HCT116 (cell line): ENCODE data around the gene RAP2C. TPM values are rescaled to one million over a fixed set of nuclear protein-coding genes. Genes with fewer than 3 reads are reported as not detected.

ENCODE experiments used
- ATAC-seq: fragments of 200-7000 bp; cut with Tn5 transposase; 2 replicates; pipeline ENCODE4 v1.9.1; 2020; ENCODE audit warnings: mild to moderate bottlenecking, moderate library complexity
- BruUV-seq: library from RNA; stranded (reverse); fragments of 400-500 nt; replicated peaks from 2 replicates; lab custom pipeline; 2021; lab: Mats Ljungman, UMichigan
- CTCF ChIA-PET: fragments of 300-600 bp; sonication (Branson Sonifier 250); formaldehyde crosslinking; loops from one replicate; lab custom pipeline; 2021; ENCODE audit warnings: antibody characterized with exemption; lab: Charles Lee
- POLR2A ChIA-PET: fragments of 300-600, 350-600 bp; sonication (Branson Sonifier 250); formaldehyde crosslinking; loops from one replicate; lab custom pipeline; 2021; ENCODE audit warnings: antibody characterized with exemption; lab: Charles Lee
- RAD21 ChIA-PET, 2 experiments: fragments of 300-600 bp; sonication (Branson Sonifier 250); formaldehyde crosslinking; loops; one replicate each; lab custom pipeline; 2023; ENCODE audit warnings: low total read pairs in 2 of 2; ENCODE audit not compliant: uncharacterized antibody in 2 of 2, unreplicated experiment in 2 of 2, low non-redundant PET in 1 of 2; lab: Charles Lee
- DNase-seq: peaks from one replicate; pipeline ENCODE4 v3.0.0-alpha.2; 2010; ENCODE audit warnings: low read depth, low spot score
- H2AFZ ChIP-seq: fragments of 200-600 bp; shearing (Covaris generic), sonication (generic); 2 replicates; pipeline ENCODE4 v1.6.1; 2017; ENCODE audit warnings: low read depth, mixed run types, mixed read lengths, antibody characterized with exemption, low read length; ENCODE audit not compliant: poor library complexity, severe bottlenecking
- H3K27ac ChIP-seq: 2 replicates; pipeline ENCODE4 v1.5.1; 2012; ENCODE audit warnings: low read depth, low read length
- H3K27me3 ChIP-seq: fragments of 200-600 bp; sonication (generic); 2 replicates; pipeline ENCODE4 v1.6.1; 2016; ENCODE audit warnings: mixed run types, low read length, mixed read lengths; ENCODE audit not compliant: insufficient read depth
- H3K36me3 ChIP-seq, 2 experiments: fragments of 200-500 bp in 1 of 2; fragments of 200-600 bp in 1 of 2; sonication (Bioruptor generic) in 1 of 2; sonication (generic) in 1 of 2; 2 replicates each; pipeline versions ENCODE4 v1.5.1 to v1.6.1; 2014 to 2016; ENCODE audit warnings: low read length in 2 of 2, inconsistent platforms in 1 of 2, mixed read lengths in 1 of 2, mixed run types in 1 of 2; ENCODE audit not compliant: insufficient read depth in 2 of 2, control insufficient read depth in 1 of 2
- H3K4me1 ChIP-seq, 2 experiments: fragments of 200-600 bp in 1 of 2; sonication (generic) in 1 of 2; 2 replicates each; pipeline versions ENCODE4 v1.5.1 to v1.6.1; 2012 to 2017; ENCODE audit warnings: low read length in 2 of 2, inconsistent platforms in 1 of 2, mild to moderate bottlenecking in 1 of 2, mixed read lengths in 1 of 2, mixed run types in 1 of 2, moderate library complexity in 1 of 2; ENCODE audit not compliant: insufficient read depth in 2 of 2, control insufficient read depth in 1 of 2
- H3K4me2 ChIP-seq: fragments of 200-600 bp; sonication (generic); 2 replicates; pipeline ENCODE4 v1.6.1; 2017; ENCODE audit warnings: mixed run types, low read length, mixed read lengths
- H3K4me3 ChIP-seq, 2 experiments: fragments of 200-600 bp in 1 of 2; sonication (generic) in 1 of 2; replicated peaks in 1 of 2; 2 replicates each; pipeline ENCODE4 v1.5.1; 2011 to 2016; ENCODE audit warnings: low read length in 2 of 2, control low read depth in 1 of 2, low read depth in 1 of 2, mild to moderate bottlenecking in 1 of 2, mixed read lengths in 1 of 2, mixed run types in 1 of 2
- H3K79me2 ChIP-seq: fragments of 200-600 bp; sonication (generic); 2 replicates; pipeline ENCODE4 v1.6.1; 2017; ENCODE audit warnings: mild to moderate bottlenecking, mixed run types, low read length, moderate library complexity, mixed read lengths; ENCODE audit not compliant: insufficient read depth
- H3K9ac ChIP-seq: fragments of 200-600 bp; sonication (generic); 2 replicates; pipeline ENCODE4 v1.6.1; 2016; ENCODE audit warnings: low read length, mixed read lengths
- H3K9me2 ChIP-seq: fragments of 200-600 bp; sonication (generic), shearing (Covaris generic); 2 replicates; pipeline ENCODE4 v1.6.1; 2017; ENCODE audit warnings: mixed run types, mild to moderate bottlenecking, moderate library complexity; ENCODE audit not compliant: insufficient read depth
- H3K9me3 ChIP-seq, 2 experiments: fragments of 200-500 bp in 1 of 2; fragments of 200-600 bp in 1 of 2; sonication (Bioruptor generic) in 1 of 2; sonication (generic) in 1 of 2; 2 replicates each; pipeline ENCODE4 v1.6.1; 2014 to 2017; ENCODE audit warnings: low read length in 2 of 2, mixed read lengths in 2 of 2, inconsistent platforms in 1 of 2, low read depth in 1 of 2, mild to moderate bottlenecking in 1 of 2, mixed run types in 1 of 2, moderate library complexity in 1 of 2; ENCODE audit not compliant: control insufficient read depth in 1 of 2, insufficient read depth in 1 of 2
- H4K20me1 ChIP-seq: fragments of 200-600 bp; sonication (generic), shearing (Covaris generic); 2 replicates; pipeline ENCODE4 v1.6.1; 2017; ENCODE audit warnings: mixed run types, mild to moderate bottlenecking, moderate library complexity; ENCODE audit not compliant: insufficient read depth
- ATF3 ChIP-seq: IDR thresholded peaks from 2 replicates; pipeline ENCODE4 v1.6.1; 2012
- CBX3 ChIP-seq: IDR thresholded peaks from 2 replicates; pipeline ENCODE4 v1.6.1; 2012; ENCODE audit warnings: low read depth
- CEBPB ChIP-seq: IDR thresholded peaks from 2 replicates; pipeline ENCODE4 v1.6.1; 2012; ENCODE audit warnings: low read depth
- CTCF ChIP-seq, 3 experiments: fragments of 200-600 bp in 1 of 3; sonication (generic) in 1 of 3; IDR thresholded peaks in 2 of 3; conservative IDR thresholded peaks in 1 of 3; 2 replicates each; pipeline ENCODE4 v1.5.1; 2012 to 2017; ENCODE audit warnings: low read depth in 2 of 3, low read length in 2 of 3, antibody characterized with exemption in 1 of 3, borderline replicate concordance in 1 of 3, control low read depth in 1 of 3, mild to moderate bottlenecking in 1 of 3, mixed read lengths in 1 of 3, mixed run types in 1 of 3, moderate library complexity in 1 of 3; ENCODE audit not compliant: insufficient read depth in 1 of 3
- EGR1 ChIP-seq: IDR thresholded peaks from 2 replicates; pipeline ENCODE4 v1.6.1; 2012; ENCODE audit warnings: low read depth
- ELF1 ChIP-seq: IDR thresholded peaks from 2 replicates; pipeline ENCODE4 v1.6.1; 2012; ENCODE audit warnings: low read depth, borderline replicate concordance
- EZH2phosphoT487 ChIP-seq: fragments of 200-600 bp; IDR thresholded peaks from 2 replicates; pipeline ENCODE4 v1.6.1; 2018; ENCODE audit warnings: antibody characterized with exemption, borderline replicate concordance
- FOSL1 ChIP-seq: IDR thresholded peaks from 2 replicates; pipeline ENCODE4 v1.6.1; 2012; ENCODE audit warnings: low read depth
- JUND ChIP-seq: IDR thresholded peaks from 2 replicates; pipeline ENCODE4 v1.6.1; 2012
- POLR2A ChIP-seq: IDR thresholded peaks from 2 replicates; pipeline ENCODE4 v1.7.0; 2011; ENCODE audit warnings: borderline replicate concordance; ENCODE audit not compliant: insufficient read depth, insufficient read length; ENCODE audit errors: extremely low read depth
- POLR2AphosphoS5 ChIP-seq: IDR thresholded peaks from 2 replicates; pipeline ENCODE4 v1.6.1; 2011; ENCODE audit warnings: mild to moderate bottlenecking, low read depth, low read length, moderate library complexity
- RAD21 ChIP-seq: IDR thresholded peaks from 2 replicates; pipeline ENCODE4 v1.6.1; 2012; ENCODE audit warnings: low read depth, mild to moderate bottlenecking
- REST ChIP-seq: IDR thresholded peaks from 2 replicates; pipeline ENCODE4 v1.6.1; 2012; ENCODE audit warnings: low read depth
- SIN3A ChIP-seq: IDR thresholded peaks from 2 replicates; pipeline ENCODE4 v1.6.1; 2012; ENCODE audit warnings: low read depth
- SRF ChIP-seq: IDR thresholded peaks from 2 replicates; pipeline ENCODE4 v1.6.1; 2012; ENCODE audit warnings: low read depth
- TCF7L2 ChIP-seq: IDR thresholded peaks from 2 replicates; pipeline ENCODE4 v1.7.0; 2011; ENCODE audit warnings: borderline replicate concordance, inconsistent platforms; ENCODE audit not compliant: insufficient read depth, insufficient read length; ENCODE audit errors: extremely low read depth
- YY1 ChIP-seq: IDR thresholded peaks from 2 replicates; pipeline ENCODE4 v1.6.1; 2011; ENCODE audit warnings: low read length, low read depth, moderate library complexity, mild to moderate bottlenecking; ENCODE audit not compliant: insufficient replicate concordance; ENCODE audit errors: extremely low read depth
- ZBTB33 ChIP-seq: IDR thresholded peaks from 2 replicates; pipeline ENCODE4 v1.6.1; 2011; ENCODE audit warnings: mild to moderate bottlenecking, low read length, moderate library complexity; ENCODE audit not compliant: insufficient replicate concordance; ENCODE audit errors: extremely low read depth
- ZFX ChIP-seq: fragments of 450-650 bp; IDR thresholded peaks from 2 replicates; pipeline ENCODE4 v1.6.1; 2017
- ZNF274 ChIP-seq: fragments of 200-500 bp; sonication (Bioruptor generic); IDR thresholded peaks from 2 replicates; pipeline ENCODE4 v1.6.1; 2014; ENCODE audit warnings: mild to moderate bottlenecking, low read depth, low read length, inconsistent platforms
- intact Hi-C: fragments of 100-400 bp; cut with micrococcal nuclease; formaldehyde crosslinking; loops from 2 replicates; pipeline ENCODE4 v1.10.0; 2022
- total RNA-seq: library from RNA; stranded (reverse); gene quantifications from one replicate; pipeline ENCODE4 v1.2.1, GENCODE V29; 2021; ENCODE audit not compliant: unreplicated experiment

RAP2C gene
- total RNA-seq, 1 experiment from 2014 or later = 19.9 TPM

GRCh38 chrX:132263127-132263526 is 43.9 kb upstream of the RAP2C start:
- H3K27me3 ChIP-seq = no peaks in the 10 kb centered on the region
- H3K9me2 ChIP-seq = no peaks in the 10 kb centered on the region
- no peak overlapping the region for H3K27ac ChIP-seq
- no peak overlapping the region for H2AFZ ChIP-seq
- no peaks in the 10 kb centered on the region for H3K9me3 ChIP-seq
- ATAC-seq = no peak
- no TSS peak for BruUV-seq
- H3K4me2 ChIP-seq = no peak overlapping the region
- H3K36me3 ChIP-seq = no peaks in the 10 kb centered on the region
- H3K9ac ChIP-seq = no peak overlapping the region
- H3K79me2 ChIP-seq = no peaks in the 10 kb centered on the region
- no peaks in the 10 kb centered on the region for H3K4me1 ChIP-seq
- TF ChIP-seq CBX3 (no peak), SIN3A (no peak), JUND (no peak), CTCF (IDR thresholded peaks at IDR 0.05 in 2 of 3, conservative IDR thresholded peaks at IDR 0.05 in 1 of 3; ENCODE audit: borderline replicate concordance in 1 of 3, insufficient read depth in 1 of 3, low read depth in 2 of 3, low read length in 2 of 3) (no peak), RAD21 (no peak), ELF1 (no peak), CEBPB (no peak), POLR2AphosphoS5 (no peak), EZH2phosphoT487 (no peak), TCF7L2 (no peak), ATF3 (no peak), ZNF274 (no peak), ZFX (no peak), ZBTB33 (no peak), FOSL1 (no peak), EGR1 (no peak), REST (no peak), POLR2A (no peak), YY1 (no peak), SRF (no peak)
- TF ChIP-seq, all 23 proteins: peak for 0
- ChIA-PET POLR2A (no interaction called here), RAD21 (no interaction called here), CTCF (no interaction called here)
- DNase-seq = no peak
- Histone ChIP-seq H4K20me1 (no peaks in the 10 kb centered on the region), H3K4me3 (no peak overlapping the region)
- intact Hi-C loops = no loop called here
